Measurements from ENCODE around the gene ZNF561. TPM values are rescaled to one million over a fixed set of nuclear protein-coding genes. Genes with fewer than 3 reads are reported as not detected.

Gene ZNF561
- polyA plus RNA-seq, 1 donor: 34.1 TPM

- DNase-seq: no peak
These were observed 40.3 kb downstream of the ZNF561 start for GRCh38 chr19:9580728-9581127.

- no peak for DNase-seq
These were observed 50.8 kb downstream of the ZNF561 start for GRCh38 chr19:9570255-9570654.

DNA sequence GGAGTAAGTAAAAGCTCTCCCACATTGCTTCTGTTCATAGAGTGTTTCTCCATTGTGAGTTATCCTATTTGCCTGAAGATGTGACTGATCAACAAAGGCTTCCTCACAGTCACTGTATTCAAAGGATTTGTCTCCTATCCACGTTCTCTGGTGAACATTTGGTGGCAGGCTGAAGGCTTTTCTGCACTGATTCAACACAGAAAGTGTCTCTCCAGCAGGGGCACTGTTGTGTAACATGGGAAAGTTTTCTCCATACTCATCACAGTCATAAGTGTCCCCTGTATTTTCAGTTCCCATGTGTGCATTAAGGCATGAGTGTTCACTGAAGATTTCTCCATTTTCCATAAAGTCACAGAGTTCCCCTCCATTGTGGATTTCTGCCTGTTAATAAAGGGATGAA lies 54.3 kb downstream of the ZNF561 start:
- no peak for DNase-seq

DNA sequence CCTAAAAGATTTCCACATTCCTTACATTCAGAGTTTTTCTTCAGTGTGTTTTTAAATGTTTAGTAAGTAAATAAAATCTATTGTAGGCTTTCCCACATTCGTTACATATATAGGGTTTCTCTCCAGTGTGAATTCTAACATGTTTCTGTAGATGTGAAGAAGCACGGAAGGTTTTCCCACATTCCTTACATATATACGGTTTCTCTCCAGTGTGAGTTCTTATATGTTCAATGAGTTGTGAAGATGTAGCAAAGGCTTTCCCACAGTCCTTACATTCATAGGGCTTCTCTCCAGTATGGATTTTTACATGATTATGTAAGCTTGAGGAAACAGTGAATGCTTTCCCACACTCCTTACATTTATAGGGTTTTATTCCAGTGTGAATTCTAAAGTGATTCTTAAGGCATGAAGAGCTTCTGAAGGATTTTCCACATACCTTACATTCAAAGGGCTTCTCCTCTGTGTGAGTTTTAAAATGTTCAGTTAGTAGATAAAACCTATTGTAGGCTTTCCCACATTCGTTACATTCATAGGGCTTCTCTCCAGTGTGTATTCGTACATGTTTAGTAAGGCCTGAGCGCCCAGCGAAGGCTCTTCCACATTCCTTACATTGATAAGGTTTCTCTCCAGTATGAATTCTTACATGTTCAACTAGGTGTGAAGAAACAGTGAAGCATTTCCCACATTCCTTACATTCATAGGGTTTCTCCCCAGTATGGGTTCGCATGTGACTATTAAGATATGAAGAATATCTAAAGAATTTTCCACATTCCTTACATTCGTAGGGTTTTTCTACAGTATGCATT lies 54.9 kb downstream of the ZNF561 start:
- DNase-seq: no peak

Other genes starting within 250 kb of the ZNF561 start
- 22.5 TPM for gene ZNF266, start 185.7 kb downstream of the ZNF561 start, polyA plus RNA-seq (ENCODE audit: insufficient read length)
- gene ZNF560, start 122.6 kb downstream of the ZNF561 start, polyA plus RNA-seq (ENCODE audit: insufficient read length): 0.53 TPM
- gene ZNF426, start 82.6 kb downstream of the ZNF561 start, polyA plus RNA-seq (ENCODE audit: insufficient read length): 10.5 TPM
- gene ZNF121, start 36.7 kb downstream of the ZNF561 start, polyA plus RNA-seq (ENCODE audit: insufficient read length): 9.5 TPM
- 19.1 TPM for gene ZNF562, start 53.9 kb upstream of the ZNF561 start, polyA plus RNA-seq (ENCODE audit: insufficient read length)
- 11.0 TPM for gene ZNF846, start 147.5 kb upstream of the ZNF561 start, polyA plus RNA-seq (ENCODE audit: insufficient read length)
- gene FBXL12, start 197.8 kb upstream of the ZNF561 start, polyA plus RNA-seq (ENCODE audit: insufficient read length): 34.5 TPM
- gene UBL5, start 206.7 kb upstream of the ZNF561 start, polyA plus RNA-seq (ENCODE audit: insufficient read length): 144 TPM
- gene PIN1, start 214.1 kb upstream of the ZNF561 start, polyA plus RNA-seq (ENCODE audit: insufficient read length): 78.3 TPM